ENCODE results near the gene SYN1. TPM values are rescaled to one million over a fixed set of nuclear protein-coding genes. Genes with fewer than 3 reads are reported as not detected.

The SYN1 gene
- total RNA-seq, 1 experiment from 2014 or later = 11.7 TPM

- no peak overlapping the region for H3K56ac ChIP-seq (ENCODE audit: insufficient read length, low read depth, low read length)
- H3K4me1 Mint-ChIP-seq = peaks cover 14 to 16% of the 10 kb centered on the region in 2 experiments
Measured at GRCh38 chrX:47645530-47645929, 25.9 kb upstream of the SYN1 start.

More at GRCh38 chrX:47645530-47645929, 25.9 kb upstream of the SYN1 start:
- Histone ChIP-seq H2BK120ac (ENCODE audit: low read depth, low read length, poor library complexity, severe bottlenecking) (no peak overlapping the region), H3K4ac (ENCODE audit: low read depth, low read length) (no peak overlapping the region), H3K79me1 (ENCODE audit: insufficient read depth, low read depth, low read length, poor library complexity, severe bottlenecking) (peaks cover 2% of the 10 kb centered on the region), H2BK15ac (ENCODE audit: low read depth, low read length) (no peak overlapping the region), H4K5ac (ENCODE audit: insufficient read length, low read depth, low read length) (no peak overlapping the region), H2BK12ac (ENCODE audit: insufficient read length, low read depth, low read length) (no peak overlapping the region), H3K27me3 (ENCODE audit: insufficient read depth, low read length) (no peaks in the 10 kb centered on the region), H3K9ac (ENCODE audit: extremely low read depth, insufficient read length, low read length) (peak overlapping the region; percentile 7), H3K18ac (ENCODE audit: insufficient read length, low read depth, low read length) (no peak overlapping the region), H4K20me1 (ENCODE audit: control insufficient read depth, insufficient read depth, insufficient read length) (no peaks in the 10 kb centered on the region), H3K9me3 (ENCODE audit: control insufficient read depth, low read depth, low read length) (peaks cover 52% of the 10 kb centered on the region), H2BK20ac (ENCODE audit: low read depth, low read length, poor library complexity, severe bottlenecking) (no peak overlapping the region), H4K91ac (ENCODE audit: insufficient read length, low read depth, low read length) (no peak overlapping the region), H3K79me2 (ENCODE audit: insufficient read depth, low read length) (no peaks in the 10 kb centered on the region), H2AK5ac (ENCODE audit: insufficient read length, low read length) (no peak overlapping the region), H3T11ph (ENCODE audit: low read length) (no peak overlapping the region), H3K23ac (ENCODE audit: insufficient read length, low read depth, low read length) (no peak overlapping the region), H4K8ac (replicated peaks; ENCODE audit: insufficient read length, low read depth, low read length) (no peak overlapping the region), H3K4me1 (ENCODE audit: insufficient read depth, low read length) (no peaks in the 10 kb centered on the region), H3K27ac (ENCODE audit: insufficient read length, low read depth, low read length) (no peak overlapping the region), H3K14ac (ENCODE audit: insufficient read depth, low read length) (no peak overlapping the region), H3K23me2 (ENCODE audit: insufficient read length, low read depth, low read length, poor library complexity, severe bottlenecking) (no peaks in the 10 kb centered on the region), H2AFZ (ENCODE audit: low read length) (no peak overlapping the region), H2BK5ac (ENCODE audit: insufficient read length, low read length) (no peak overlapping the region), H3K4me2 (ENCODE audit: insufficient read depth, insufficient read length, low read length) (no peak overlapping the region)
- no peaks in the 10 kb centered on the region; the same call in none of the 2 replicates for H3K27me3 Mint-ChIP-seq (ENCODE audit: low read depth)
- no peak for DNase-seq
- peaks cover 30 to 54% (median 49%) of the 10 kb centered on the region in 3 experiments for H3K36me3 Mint-ChIP-seq (ENCODE audit: insufficient read depth in 1 of 3, low read depth in 3 of 3)
- H3K4me3 Mint-ChIP-seq = no peak overlapping the region
- TF ChIP-seq CTCF (conservative IDR thresholded peaks at IDR 0.05) = no peak
- no CpG with 5 or more reads among the region's 10 CpGs for WGBS (ENCODE audit: extremely low coverage, insufficient read length, low lambda C conversion rate)
- peaks cover 79 to 82% of the 10 kb centered on the region in 2 experiments for H3K9me3 Mint-ChIP-seq
- H3K27ac Mint-ChIP-seq = 0 out of 7 replicates have a peak overlapping the region, but pooled peaks of 1 of the 3 experiments have one; percentile 23
